Measurements from ENCODE around the gene SSUH2.
"Not testable (repeated sequence)": the region's sequence is repeated elsewhere in the genome, so short reads cannot be mapped to it uniquely, and the experiment has no call there.

The SSUH2 gene

DNA sequence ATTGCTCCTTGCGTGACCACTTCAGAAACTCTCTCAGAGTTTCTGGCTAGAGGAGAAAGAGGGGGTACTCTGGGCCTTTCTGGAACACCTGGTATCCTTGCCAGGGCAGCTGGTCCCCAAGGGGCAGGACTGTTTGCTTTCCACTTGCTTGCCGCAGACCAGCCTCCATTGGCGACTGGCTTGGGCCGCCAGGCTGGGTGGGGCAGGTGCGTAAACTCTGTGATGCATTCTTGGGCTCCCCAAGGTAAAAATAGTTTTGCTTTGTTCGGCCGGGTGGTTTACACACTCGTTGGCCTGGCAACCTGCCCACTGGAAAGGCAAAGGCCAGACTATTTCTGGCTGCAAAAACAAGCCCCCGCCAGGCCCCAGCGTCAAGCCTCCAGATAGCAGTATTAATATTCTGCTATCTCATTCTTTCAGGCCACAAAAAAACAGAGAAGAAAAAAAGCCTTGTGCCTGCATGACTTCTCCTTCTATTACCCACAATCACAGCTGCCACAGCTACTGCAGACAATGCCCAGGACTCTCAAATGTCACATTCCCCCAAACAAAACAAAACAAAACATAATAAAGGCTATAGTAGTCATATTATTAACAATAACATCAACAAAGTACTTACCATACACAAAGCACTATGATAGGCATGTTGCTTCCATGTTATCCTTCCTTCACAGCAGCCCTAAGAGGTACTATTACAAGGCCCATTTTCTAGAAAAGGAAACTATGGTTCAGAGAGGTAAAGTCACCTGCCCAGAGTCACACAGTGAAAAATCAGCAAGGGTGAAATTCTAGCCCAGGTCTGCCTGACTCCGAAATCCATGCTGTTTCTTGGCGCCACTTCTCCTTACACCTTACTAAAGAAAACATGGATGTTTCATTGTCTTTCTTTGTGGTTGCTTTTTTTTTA, 14.0 kb upstream of the SSUH2 start:
- no peak for DNase-seq (ENCODE audit: low read depth in 2 of 2)

GRCh38 chr3:8657804-8658305, 13.3 kb upstream of the SSUH2 start:
- no peak for DNase-seq (ENCODE audit: low read depth in 2 of 2)

DNA sequence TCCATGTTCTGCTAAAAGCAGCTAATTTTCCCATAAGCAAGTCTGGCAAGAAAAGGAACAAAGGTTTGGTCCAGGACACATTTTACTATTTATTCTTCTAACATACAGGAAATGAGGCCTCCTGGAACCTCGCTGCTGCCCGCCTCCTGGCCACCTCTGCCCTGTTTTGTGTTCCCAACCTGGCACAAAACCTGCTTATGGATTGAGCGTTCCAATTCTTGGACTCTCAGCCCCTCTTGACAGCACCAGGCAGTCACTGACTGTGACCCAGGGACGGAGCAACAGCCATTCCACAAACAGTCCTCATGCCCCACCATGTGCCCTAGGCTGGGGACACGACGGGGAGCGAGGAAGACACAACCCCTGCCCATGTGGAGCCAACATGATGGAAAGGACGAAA, 11.6 kb upstream of the SSUH2 start:
- no peak for DNase-seq (ENCODE audit: low read depth in 2 of 2)

GRCh38 chr3:8655387-8655835, 10.8 kb upstream of the SSUH2 start:
- no peak for DNase-seq (ENCODE audit: low read depth in 2 of 2)

DNA sequence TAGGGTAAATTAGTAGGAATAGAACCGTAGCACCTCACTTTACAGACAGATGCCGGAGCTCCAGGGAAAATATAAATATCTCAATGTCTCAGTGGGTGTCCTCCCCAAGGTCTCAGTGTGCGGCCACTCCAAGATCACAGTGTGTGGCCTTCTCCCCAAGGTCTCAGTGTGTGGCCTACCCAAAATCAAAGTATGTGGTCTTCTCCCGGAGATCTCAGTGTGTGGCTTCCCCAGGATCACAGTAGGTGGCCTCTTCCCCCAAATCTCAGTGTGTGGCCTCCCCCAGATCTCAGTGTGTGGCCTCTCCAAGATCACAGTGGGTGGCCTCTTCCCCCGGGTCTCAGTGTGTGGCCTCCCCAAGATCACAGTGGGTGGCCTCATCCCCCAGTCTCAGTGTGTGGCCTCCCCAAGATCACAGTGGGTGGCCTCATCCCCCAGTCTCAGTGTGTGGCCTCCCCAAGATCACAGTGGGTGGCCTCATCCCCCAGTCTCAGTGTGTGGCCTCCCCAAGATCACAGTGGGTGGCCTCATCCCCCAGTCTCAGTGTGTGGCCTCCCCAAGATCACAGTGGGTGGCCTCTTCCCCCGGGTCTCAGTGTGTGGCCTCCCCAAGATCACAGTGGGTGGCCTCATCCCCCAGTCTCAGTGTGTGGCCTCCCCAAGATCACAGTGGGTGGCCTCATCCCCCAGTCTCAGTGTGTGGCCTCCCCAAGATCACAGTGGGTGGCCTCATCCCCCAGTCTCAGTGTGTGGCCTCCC, 10.2 kb upstream of the SSUH2 start:
- DNase-seq (ENCODE audit: low read depth in 2 of 2) = not testable (repeated sequence)

DNA sequence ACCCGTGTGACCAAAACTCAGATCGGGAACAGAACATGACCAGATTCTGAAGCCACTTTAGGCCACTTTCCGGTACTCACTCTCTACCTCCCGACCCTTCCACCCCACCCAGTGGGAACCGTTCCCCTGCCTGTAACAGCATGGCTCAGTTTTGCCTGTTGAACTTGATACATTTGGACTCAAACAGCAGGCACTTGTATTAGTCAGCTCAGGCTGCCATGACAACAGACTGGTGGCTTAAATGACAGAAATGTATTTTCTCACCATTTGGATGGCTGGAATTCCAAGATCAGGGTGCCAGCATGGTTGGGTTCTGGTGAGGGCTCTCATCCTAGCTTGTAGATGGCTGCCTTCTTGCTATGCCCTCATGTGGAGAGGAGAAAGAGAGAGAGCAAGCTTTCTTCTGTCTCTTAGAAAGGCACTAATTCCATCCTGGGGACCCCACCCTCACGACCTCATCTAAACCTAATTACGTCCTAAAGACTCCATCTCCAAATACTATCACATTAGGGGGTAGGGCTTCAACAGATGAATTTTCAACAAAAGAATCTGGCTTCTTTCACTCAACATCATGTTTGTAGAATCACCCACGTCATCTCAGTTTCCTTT, 9.3 kb upstream of the SSUH2 start:
- no peak for DNase-seq (ENCODE audit: low read depth in 2 of 2)

- no peak for DNase-seq (ENCODE audit: low read depth in 2 of 2)
These were observed 7.9 kb upstream of the SSUH2 start for GRCh38 chr3:8652324-8652987.

- DNase-seq (ENCODE audit: low read depth in 2 of 2) = no peak
These were observed 7.1 kb upstream of the SSUH2 start for GRCh38 chr3:8651418-8652323.

DNA sequence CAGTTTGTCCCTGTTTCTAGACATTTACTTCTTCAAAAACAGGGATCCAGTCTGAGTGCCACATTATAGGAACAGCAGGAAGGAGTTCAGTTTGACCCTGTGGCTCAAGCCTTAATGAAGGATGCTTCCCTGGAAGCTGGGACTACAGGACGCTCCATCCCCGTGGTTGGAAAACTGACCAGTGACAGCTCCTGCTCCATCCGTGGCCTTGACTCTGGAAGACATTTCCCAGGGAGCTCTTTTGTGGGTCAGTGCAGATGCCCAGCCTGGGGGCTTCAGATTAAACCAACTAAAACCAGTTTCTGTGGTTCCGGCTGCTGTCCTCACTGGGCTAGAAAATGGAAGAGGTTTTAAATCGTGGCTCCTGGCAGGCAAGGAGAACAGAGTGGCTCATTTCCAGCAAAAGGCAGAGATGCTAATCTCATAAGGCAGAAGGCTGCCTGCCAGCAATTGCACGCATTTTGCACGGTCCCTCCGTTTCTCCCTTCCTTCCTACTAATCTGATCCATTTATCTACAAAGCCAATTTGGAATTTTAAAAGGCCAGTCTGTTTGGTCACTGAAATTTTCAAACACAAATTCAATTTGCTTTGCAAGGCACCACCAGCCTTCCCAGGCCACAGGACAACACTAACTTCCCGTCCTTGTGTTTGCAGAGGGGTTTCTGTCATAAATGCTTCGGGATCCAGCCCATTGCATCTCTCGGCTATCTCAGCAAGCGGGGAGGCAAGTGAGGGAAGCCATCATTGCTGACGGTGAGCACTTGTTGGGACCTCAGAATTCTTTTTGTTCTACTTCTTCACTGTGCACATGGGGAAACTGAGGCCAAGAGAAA, 6.2 kb upstream of the SSUH2 start:
- DNase-seq (ENCODE audit: low read depth in 2 of 2) = no peak

- no peak for DNase-seq (ENCODE audit: low read depth in 2 of 2)
These were observed 5.2 kb upstream of the SSUH2 start for GRCh38 chr3:8649757-8650156.

GRCh38 chr3:8648909-8649741, 4.5 kb upstream of the SSUH2 start:
- no peak for DNase-seq (ENCODE audit: low read depth in 2 of 2)

DNA sequence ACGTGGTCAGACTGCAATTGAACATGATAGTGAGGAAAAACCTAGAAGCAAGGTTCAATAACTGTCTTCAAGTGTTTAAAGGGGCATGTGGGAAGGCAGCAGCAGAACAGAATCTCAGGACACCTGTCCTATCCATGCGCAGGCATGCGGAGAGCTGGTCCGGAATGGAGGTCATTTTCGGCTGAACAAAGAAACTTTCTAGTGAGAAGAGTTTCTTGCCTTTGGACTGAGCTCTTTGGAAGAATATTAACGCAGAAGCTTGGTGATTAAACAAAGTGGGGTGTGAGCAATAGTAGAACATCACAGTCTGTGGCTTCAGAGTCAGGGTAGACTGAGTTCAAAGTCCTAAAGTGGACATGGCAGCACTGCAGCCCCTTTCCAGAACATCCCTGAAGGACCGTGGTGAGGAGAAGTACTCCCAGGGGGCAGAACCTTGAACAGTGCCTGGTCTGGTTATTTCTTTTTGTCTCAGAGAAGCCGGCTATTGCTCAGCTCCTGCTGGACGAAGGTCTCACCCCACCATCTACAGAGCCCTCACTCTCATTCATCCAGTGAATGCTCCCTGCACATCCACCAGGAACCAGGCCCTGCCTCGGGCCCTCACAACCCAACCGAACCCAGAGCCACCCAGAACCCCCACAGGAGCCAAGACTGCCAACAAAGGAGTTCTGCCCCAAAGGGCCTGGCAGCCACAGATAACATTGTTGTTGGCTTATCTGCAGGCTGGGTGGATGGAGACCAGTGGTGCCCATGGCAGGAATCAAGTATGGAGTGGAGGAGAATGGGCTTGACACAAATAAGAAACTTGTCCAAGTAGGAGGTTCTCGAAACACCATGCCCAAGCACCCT, 2.8 kb upstream of the SSUH2 start:
- DNase-seq (ENCODE audit: low read depth in 2 of 2) = no peak

DNA sequence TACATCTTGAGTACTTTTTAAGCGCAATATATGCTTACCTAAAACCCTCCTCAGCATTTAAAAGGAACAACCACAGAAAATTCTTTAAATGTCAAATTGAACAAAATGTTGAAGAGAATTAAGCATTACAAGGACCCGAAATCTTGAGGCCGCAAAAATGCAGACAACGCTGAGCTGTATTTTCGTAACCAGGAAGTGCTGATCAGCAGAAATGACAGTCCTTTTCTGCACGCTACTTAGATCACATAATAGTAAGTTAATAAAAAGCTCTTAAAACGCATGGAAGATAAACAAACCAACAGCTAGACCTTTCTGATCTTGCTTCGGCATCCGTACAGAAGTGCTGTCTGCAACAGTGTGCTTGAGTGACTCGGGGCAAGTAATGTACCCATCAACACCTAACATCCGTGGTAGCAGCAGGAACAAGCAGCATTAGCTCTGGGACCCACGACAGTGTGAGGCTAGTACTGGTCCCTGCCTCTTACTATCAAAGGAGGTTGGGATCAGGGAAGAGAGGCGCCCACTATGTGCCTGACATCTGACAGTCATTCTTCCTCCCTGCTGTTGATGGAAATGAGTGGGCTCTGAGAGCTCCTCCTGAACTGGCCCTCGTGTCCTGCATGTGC, 1.8 kb upstream of the SSUH2 start:
- DNase-seq (ENCODE audit: low read depth in 2 of 2) = no peak

GRCh38 chr3:8645712-8646111, 1.1 kb upstream of the SSUH2 start:
- no peak for DNase-seq (ENCODE audit: low read depth in 2 of 2)

DNA sequence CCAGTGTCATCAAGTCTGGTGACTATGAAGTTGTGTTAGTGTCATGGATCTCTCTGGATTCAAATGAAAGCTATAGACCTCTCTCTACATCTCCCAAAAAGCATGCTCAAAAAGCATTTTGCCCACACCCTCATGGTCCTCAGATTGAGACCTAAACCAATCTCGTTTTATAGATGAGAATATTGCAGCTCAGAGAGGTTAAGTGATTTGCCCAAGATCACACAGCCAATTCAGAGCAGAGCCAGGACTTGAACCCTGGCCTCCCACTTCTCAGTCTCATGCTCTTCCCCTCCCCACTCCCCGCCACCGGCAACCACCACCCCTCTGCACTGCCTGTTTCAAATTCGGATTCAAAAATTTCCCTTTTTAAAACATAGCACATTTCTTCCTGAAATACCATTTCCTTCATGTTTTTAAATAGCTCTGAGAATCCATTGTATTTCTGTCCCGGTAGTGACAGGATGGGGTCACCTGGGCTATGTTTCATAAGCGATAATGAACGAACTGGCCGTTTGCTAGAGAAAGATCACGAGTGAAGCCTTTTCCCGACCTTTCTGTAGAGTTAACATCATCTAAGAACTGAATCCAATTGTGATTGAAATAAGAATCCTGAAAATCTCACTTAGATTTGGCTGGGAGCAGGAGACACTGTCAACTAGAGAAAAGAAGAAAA, 769 bp downstream of the SSUH2 start:
- DNase-seq (ENCODE audit: low read depth in 2 of 2) = no peak

- no peak for DNase-seq (ENCODE audit: low read depth in 2 of 2)
These were observed 2.6 kb downstream of the SSUH2 start for GRCh38 chr3:8642001-8642400.

- DNase-seq (ENCODE audit: low read depth in 2 of 2) = no peak
These were observed 3.1 kb downstream of the SSUH2 start for GRCh38 chr3:8641472-8641871.
